HL-60 (cell line): ENCODE measurements around the gene CEP128.

ENCODE experiments used
- DNase-seq, 2 experiments: peaks; one replicate each; pipeline ENCODE4 v3.0.0-alpha.2; 2010 to 2020; ENCODE audit warnings: low read depth in 1 of 2, low spot score in 1 of 2
- H3K27ac ChIP-seq: fragments of 250-450 bp; sonication (Bioruptor Pico); replicated peaks from 2 replicates; pipeline ENCODE4 v1.5.1; 2020; ENCODE audit warnings: mild to moderate bottlenecking, moderate library complexity
- H3K27me3 ChIP-seq: fragments of 250-450 bp; sonication (Bioruptor Pico); 2 replicates; pipeline ENCODE4 v1.5.1; 2021; ENCODE audit warnings: mild to moderate bottlenecking, moderate library complexity; ENCODE audit not compliant: insufficient read depth, poor library complexity, severe bottlenecking
- H3K4me3 ChIP-seq: replicated peaks from 2 replicates; pipeline ENCODE4 v1.5.1; 2011; ENCODE audit warnings: mild to moderate bottlenecking, control low read depth, low read length; ENCODE audit not compliant: insufficient read depth
- GABPA ChIP-seq: IDR thresholded peaks from 2 replicates; pipeline ENCODE4 v1.6.1; 2012; ENCODE audit warnings: low read depth
- POLR2AphosphoS5 ChIP-seq: IDR thresholded peaks from 2 replicates; pipeline ENCODE4 v1.6.1; 2012; ENCODE audit warnings: low read depth
- SPI1 ChIP-seq: IDR thresholded peaks from 2 replicates; pipeline ENCODE4 v1.6.1; 2012; ENCODE audit warnings: low read depth, mild to moderate bottlenecking, borderline replicate concordance
- TF ChIP-seq, protein P1 (sequence below): IDR thresholded peaks from one replicate; pipeline ENCODE4 v1.5.1; 2011; ENCODE audit warnings: low read length, control low read depth, inconsistent platforms; ENCODE audit not compliant: insufficient read depth
- TF ChIP-seq, protein P2 (sequence below): IDR thresholded peaks from 2 replicates; pipeline ENCODE4 v1.6.1; 2012; ENCODE audit warnings: low read depth; ENCODE audit not compliant: insufficient replicate concordance

The CEP128 gene

DNA sequence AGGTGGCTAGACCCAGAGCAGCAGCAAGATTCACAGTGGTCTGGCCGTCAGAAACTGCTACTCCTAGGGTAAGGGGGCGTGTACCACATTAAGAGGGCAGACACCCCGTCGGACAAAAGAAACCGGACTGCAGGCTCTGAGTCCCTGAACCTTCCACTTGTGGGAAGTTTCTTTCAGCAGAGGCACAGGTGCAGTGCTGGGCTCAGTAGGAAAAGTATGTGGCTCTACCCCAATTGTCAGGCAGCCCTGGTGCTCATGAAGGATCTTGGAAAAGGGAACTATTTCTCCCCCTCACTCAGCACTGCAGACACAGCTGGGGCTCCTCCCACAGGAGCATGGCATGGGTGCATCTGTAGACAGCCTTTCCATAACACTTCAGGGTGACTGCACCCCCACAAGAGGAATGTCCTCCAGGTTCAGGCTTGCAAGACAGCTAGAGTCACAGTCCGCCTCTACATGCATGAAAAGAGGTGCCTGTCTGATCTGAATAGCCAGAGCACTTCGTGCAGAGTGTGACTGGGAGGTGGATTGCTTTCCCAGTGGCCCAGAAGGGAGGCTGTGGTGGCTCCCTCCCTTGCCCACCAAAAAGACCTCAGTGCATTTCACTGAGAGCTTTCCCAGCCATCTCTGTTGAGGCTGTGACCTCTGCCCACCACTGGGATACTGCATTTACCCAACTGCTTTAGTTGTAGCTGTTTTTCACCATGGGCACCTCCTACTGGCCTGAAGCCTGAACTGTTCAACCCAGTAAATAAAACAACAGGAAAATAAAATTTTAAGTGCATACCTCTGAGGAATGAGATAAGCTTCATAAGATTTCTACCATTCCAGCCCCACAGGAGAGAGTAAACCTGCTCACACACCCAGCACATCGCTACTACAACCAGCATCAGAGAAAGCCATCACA lies 14.2 kb downstream of the CEP128 start:
- TF ChIP-seq SPI1 (no peak), POLR2AphosphoS5 (no peak), GABPA (no peak)
- TF ChIP-seq, protein P1, sequence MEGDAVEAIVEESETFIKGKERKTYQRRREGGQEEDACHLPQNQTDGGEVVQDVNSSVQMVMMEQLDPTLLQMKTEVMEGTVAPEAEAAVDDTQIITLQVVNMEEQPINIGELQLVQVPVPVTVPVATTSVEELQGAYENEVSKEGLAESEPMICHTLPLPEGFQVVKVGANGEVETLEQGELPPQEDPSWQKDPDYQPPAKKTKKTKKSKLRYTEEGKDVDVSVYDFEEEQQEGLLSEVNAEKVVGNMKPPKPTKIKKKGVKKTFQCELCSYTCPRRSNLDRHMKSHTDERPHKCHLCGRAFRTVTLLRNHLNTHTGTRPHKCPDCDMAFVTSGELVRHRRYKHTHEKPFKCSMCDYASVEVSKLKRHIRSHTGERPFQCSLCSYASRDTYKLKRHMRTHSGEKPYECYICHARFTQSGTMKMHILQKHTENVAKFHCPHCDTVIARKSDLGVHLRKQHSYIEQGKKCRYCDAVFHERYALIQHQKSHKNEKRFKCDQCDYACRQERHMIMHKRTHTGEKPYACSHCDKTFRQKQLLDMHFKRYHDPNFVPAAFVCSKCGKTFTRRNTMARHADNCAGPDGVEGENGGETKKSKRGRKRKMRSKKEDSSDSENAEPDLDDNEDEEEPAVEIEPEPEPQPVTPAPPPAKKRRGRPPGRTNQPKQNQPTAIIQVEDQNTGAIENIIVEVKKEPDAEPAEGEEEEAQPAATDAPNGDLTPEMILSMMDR = no peak
- TF ChIP-seq, protein P2, sequence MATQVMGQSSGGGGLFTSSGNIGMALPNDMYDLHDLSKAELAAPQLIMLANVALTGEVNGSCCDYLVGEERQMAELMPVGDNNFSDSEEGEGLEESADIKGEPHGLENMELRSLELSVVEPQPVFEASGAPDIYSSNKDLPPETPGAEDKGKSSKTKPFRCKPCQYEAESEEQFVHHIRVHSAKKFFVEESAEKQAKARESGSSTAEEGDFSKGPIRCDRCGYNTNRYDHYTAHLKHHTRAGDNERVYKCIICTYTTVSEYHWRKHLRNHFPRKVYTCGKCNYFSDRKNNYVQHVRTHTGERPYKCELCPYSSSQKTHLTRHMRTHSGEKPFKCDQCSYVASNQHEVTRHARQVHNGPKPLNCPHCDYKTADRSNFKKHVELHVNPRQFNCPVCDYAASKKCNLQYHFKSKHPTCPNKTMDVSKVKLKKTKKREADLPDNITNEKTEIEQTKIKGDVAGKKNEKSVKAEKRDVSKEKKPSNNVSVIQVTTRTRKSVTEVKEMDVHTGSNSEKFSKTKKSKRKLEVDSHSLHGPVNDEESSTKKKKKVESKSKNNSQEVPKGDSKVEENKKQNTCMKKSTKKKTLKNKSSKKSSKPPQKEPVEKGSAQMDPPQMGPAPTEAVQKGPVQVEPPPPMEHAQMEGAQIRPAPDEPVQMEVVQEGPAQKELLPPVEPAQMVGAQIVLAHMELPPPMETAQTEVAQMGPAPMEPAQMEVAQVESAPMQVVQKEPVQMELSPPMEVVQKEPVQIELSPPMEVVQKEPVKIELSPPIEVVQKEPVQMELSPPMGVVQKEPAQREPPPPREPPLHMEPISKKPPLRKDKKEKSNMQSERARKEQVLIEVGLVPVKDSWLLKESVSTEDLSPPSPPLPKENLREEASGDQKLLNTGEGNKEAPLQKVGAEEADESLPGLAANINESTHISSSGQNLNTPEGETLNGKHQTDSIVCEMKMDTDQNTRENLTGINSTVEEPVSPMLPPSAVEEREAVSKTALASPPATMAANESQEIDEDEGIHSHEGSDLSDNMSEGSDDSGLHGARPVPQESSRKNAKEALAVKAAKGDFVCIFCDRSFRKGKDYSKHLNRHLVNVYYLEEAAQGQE = no peak
- Histone ChIP-seq H3K4me3 (no peak overlapping the region), H3K27ac (no peak overlapping the region), H3K27me3 (no peaks in the 10 kb centered on the region)
- peak in 1 of 2 experiments; percentile 16 for DNase-seq

DNA sequence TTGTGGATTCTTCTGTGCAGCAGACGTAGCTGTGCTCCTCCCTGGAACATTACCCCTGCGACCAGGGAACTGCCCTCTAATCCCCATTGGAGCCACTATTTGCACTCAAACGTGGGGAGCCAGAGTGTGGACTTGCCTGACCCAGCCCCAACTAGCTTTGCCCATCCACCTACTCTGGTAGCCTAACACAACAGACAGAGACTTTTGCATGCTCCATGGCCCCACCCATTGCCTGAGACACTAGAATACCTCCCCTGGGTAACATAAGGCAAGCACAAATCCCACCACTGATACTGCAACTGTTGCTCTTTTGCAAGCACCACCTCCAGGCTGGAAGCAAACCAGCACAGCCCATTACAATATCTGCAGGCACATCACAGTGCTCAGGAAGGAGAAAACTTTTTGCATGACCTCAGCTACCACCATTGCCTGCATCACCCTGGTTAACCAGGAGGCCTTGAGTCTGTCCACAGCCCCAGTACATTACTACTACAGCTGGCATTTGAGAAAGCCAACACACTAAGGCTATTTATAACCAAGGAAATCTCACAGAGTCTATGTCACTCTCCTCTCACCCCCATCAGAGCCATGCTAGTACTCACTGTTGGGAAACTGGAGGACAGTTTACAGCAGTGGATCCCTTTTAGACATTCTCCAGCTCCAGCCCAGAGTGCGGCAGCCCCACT lies 15.0 kb downstream of the CEP128 start:
- Histone ChIP-seq H3K4me3 (no peak overlapping the region), H3K27me3 (no peaks in the 10 kb centered on the region), H3K27ac (no peak overlapping the region)
- TF ChIP-seq, protein P1 = no peak
- TF ChIP-seq SPI1 = no peak
- TF ChIP-seq, protein P2 = no peak
- TF ChIP-seq POLR2AphosphoS5 = no peak
- TF ChIP-seq GABPA = no peak
- no peak for DNase-seq

DNA sequence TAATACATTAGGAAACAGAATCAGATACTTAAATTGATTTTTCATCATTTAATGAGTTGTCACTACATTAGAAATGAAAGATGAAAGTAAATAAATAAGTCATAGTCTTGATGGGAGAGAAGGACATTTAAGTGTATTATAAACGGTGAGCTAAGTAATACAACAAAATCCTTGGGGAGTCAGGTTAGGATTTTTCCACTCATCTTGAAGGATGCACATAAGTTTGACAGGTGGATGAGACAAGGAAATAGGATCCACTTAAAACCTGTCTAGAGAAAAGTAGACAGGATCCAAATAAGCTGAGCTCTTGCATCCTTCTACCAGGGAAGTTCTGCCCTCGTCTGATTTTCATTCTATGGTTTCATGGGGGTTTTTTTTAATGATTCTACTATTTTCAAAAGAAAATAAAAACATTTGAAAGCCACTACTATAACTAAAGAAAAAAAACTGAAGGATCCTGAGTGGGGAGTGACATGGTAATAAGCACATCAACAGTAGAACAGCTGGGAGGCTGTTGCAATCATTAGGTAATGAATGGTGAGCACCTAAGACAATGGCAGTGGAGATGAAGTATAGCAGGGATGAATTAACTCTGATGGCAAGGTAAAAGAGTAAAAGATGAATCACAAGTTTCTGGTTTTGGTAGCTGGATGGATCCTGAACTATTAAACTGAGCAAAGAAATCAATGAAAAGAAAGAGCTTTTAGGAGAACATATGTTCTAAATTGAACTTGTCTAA lies 17.0 kb downstream of the CEP128 start:
- DNase-seq = no peak
- TF ChIP-seq, protein P1 = no peak
- TF ChIP-seq SPI1 (no peak), POLR2AphosphoS5 (no peak), GABPA (no peak)
- TF ChIP-seq, protein P2 = no peak
- Histone ChIP-seq H3K27me3 (no peaks in the 10 kb centered on the region), H3K4me3 (no peak overlapping the region), H3K27ac (no peak overlapping the region)
